HUDEP-2 (cell line): ENCODE measurements around the gene SMIM33.
A peak's percentile ranks its signal among the peaks of the same experiment; 100 is the strongest.
"Not testable (repeated sequence)": the region's sequence is repeated elsewhere in the genome, so short reads cannot be mapped to it uniquely, and the experiment has no call there.

ENCODE experiments used
- DNase-seq, 76 experiments: peaks; one replicate each; lab custom pipeline; 2025; ENCODE audit not compliant: unreplicated experiment in 76 of 76; lab: John Stamatoyannopoulos, UW

Gene SMIM33

DNA sequence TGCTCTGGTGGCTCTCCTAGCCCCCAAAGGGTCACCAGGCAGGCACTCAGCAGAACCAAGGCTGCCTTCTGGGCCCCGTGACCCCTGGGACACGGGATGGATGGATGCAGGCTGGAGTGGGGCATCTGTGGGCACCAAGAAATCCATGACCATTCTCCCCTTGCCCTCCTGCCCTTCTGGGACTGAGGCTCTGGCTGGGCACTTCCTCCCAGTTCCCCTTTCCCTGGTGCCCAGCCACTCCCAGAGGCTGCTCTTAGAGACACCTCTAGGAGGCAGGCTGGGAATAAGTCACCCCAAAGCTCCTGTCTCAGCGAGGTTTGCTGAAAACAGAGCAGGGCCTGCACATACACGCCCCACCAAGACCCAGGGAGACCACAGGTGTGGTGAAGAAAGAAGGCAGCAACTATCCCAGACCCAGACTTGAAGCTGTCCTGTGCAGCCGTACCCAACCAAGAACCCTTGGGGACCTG, 10.8 kb downstream of the SMIM33 start:
- peak in 16 of 76 experiments; percentile 11 to 45 (median 30) for DNase-seq

DNA sequence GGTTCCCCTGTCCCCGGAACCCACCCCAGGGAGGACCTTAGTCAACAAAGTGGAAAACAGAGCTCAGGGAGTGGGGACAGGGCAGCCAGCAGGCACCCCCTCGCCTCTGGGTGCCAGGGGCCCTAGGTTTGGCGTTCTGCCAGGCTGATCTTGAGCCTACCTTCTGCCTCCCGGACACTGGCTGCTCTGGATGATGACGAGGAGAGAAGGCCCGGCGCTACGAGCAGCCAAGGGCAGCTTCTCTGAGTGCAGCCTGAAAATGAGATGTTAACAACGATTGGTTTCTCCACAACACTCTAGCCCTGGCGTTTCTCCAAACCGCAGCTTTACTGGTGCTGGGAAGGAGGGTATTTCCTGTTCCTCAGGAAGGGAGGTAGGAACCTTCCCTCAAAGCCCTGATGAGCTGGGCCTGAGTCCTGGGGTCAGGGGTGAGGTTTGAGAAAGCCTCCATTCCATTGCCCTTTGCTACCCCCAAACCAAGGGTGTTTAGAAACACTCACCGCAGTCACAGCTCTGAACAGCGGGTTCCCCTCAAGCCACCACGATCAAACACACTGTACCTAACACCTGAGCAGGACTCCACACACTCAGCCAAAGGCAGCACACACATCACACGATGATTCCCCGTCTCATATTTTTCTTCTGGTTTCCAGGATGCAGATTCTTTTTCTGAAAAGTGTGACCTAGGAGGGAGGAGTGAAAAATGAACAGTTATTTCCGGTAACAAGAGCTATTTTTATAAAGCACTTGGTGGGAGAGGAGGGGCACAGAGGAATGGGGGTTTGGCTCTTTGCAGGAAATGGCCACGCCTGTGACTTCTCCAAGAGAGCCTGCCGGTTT, 11.5 kb downstream of the SMIM33 start, which contains the start of gene STING1:
TSS of gene STING1 (minus strand) at position 709 of the 840 bp plus-strand sequence. CDS start 1,054 bp downstream, outside the sequence.
- peak in 74 of 76 experiments; percentile 13 to 92 (median 79) for DNase-seq

DNA sequence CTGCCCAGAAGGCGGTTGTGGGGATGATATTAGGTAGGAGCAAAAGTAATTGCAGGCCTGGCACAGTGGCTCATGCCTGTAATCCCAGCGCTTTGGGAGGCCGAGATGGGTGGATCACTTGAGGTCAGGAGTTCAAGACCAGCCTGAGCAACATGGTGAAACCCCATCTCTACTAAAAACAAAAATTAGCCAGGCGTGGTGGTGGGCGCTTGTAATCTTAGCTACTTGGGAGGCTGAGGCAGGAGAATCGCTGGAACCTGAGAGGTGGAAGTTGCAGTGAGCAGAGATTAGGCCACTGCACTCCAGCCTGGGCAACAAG, 12.0 kb downstream of the SMIM33 start:
- peak in 1 of 76 experiments; percentile 3 for DNase-seq

DNA sequence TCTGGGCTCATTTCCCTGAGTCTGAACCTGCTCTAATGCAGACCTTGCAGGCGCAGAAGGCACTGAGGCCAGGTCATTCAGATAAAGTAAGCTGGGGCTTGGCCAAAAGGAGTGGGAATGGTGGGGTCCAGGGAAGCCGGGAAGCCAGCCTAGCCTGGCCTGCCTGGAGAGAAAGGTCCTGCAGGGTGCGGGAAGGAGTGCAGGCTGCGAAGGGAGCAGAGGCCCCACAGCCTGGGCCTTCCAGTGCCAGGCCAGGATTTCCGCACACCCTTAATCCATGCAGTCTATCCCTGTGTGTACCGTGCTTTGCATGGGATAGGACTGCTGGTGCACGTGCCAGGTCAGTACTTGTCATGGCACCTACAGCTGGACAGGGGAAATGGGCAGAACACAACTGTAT, 15.4 kb downstream of the SMIM33 start:
- DNase-seq, result no peak

DNA sequence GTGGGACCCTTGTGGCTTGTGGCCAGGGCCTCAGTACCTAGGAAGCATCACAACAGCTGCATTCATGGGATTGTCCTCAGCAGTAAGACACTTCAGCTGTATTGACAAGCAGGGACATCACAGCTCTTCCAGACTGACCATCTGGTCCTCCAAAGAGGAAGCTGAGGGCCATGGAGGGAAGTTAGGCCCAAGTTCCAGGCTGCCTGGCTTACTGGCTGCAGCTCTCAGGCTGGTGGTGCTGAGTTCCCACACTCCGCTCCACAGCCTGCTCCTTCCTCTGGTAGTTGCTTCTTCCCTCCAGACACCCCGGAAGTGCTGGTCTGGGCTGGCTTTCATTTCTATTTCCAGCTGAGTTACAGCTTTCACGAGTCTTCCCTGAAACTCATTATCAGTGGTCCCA, 17.5 kb downstream of the SMIM33 start:
- DNase-seq, result no peak

DNA sequence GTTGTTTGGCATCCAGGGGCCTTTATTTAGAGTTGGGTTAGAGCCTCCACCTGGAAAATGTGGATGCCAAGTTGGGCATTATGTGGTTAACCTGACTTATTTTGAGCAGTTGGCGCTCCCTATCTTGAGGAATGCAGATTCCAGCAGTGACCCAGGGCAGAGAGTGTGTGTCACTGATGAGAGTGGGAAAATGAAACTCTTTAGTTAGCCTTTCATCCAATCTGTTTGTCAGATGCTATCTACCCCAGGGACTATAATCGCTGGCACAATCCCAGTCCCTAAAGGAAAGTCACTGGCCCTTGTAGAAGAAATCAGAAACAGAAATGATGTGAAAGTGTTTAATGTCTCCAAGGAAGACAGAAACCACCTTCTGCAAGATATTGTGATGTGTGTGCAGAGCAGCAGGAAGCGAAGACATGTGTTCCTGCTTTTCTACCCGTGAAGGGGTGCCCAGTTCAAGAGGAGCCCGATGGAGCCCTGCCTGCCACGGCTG, 21.9 kb downstream of the SMIM33 start:
- no peak for DNase-seq

DNA sequence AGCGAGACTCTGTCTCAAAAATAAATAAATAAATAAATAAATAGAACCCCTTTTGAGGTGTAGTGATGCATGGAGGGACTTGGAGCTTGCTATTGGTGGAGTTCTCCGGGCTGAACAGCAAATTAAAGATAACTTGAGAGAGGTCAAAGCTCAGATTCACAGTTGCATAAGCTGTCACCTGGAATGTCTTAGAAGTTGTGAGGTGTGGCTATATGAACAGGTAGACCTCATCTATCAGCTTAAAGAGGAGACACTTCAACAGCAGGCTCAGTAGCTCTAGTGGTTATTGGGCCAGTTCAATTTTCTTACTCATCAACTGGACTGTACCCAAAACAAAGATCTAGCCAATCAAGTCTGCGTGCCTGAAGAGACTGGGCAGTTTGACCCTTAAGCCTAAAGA, 23.5 kb downstream of the SMIM33 start:
- DNase-seq, result no peak

DNA sequence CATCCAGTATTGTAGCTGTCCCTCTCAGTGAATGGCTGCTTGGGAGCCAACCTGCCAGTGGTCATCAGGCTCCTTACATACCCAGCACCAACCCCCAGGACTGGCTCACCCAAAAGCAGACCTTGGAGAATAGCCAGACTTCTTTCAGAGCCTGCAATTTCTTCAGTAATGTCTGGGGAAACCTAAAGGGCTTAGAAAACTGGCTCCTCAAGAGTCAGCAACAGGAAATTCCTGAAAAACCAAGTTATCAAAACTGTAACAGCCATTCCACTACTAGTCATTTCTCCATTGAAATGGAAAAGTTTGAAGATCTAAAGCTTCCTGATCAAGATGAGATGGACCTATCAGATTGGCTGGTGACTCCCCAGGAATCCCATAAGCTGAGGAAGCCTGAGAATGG, 24.0 kb downstream of the SMIM33 start:
- DNase-seq, result no peak

DNA sequence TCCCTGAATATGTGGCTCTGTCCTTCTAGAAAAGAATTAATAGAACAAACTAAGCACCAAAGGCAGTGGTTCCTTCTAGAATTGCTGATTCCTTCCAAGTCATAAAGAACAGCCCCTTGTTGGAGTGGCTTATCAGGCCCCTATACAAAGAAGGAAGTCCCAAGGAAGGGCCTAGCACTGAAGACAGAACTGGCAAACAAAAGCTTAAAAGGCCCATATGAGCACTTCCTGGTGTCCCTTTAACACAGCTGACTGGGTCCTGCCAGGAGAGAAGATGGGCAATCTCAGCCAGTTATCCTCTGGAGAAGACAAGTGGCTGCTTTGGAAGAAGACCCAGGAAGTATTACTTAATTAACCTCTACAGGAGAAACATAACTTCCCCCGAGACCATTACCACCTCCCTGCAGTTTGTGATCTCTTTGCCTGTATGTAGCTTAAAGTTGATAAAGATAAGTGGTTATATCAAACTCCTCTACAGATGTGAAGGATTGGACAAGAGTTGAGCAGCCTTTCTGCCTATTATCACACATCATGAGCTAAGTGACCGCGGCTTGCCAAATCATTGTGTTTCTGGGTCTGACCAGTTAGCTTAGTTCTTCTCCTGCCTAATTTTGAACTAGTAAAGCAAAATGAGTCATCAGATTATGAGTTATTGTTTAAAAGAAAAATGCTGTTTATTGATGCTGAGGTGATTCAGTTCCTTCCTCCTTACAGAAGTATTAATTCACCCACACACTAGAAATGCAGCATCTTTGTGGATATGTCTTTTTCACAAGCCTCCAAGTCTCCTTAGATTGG, 25.0 kb downstream of the SMIM33 start:
- no peak for DNase-seq

DNA sequence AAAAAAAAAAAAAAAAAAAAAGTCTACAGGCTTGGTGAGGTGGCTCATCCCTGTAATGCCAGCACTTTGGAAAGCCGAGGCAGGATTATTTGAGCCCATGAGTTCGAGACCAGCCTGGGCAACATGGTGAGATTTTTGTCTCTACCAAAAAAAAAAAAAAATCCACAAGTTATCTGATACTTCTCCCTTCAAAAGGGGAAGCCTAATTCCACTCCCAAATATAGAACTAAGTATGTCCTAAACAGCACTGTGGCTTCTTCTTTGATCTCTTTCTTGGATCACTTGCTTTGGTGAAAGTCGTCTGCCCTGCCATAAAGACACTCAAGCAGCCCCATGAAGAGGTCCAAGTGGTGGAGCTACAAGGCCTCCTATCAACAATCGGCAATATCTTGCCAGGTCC, 30.6 kb downstream of the SMIM33 start:
- no peak for DNase-seq

DNA sequence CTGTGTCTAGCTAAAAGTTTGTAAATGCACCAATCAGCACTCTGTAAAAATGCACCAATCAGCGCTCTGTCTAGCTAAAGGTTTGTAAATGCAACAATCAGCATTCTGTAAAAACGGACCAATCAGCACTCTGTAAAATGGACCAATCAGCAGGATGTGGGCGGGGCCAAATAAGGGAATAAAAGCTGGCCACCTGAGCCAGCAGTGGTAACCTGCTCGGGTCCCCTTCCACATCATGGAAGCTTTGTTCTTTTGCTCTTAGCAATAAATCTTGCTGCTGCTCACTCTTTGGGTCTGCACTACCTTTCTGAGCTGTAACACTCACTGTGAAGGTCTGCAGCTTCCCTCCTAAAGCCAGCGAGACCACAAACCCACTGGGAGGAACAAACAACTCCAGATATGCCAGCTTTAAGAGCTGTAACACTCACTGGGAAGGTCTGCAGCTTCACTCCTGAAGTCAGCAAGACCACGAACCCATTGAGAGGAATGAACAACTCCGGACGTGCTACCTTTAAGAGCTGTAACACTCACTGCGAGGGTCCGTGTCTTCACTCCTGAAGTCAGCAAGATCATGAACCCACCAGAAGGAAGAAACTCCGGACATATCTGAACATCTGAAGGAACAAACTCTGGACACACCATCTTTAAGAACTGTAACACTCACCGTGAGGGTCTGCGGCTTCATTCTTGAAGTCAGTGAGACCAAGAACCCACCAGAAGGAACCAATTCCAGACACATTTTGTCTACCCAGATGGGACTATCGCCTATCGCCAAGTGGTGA, 32.4 kb downstream of the SMIM33 start:
- not testable (repeated sequence) for DNase-seq

DNA sequence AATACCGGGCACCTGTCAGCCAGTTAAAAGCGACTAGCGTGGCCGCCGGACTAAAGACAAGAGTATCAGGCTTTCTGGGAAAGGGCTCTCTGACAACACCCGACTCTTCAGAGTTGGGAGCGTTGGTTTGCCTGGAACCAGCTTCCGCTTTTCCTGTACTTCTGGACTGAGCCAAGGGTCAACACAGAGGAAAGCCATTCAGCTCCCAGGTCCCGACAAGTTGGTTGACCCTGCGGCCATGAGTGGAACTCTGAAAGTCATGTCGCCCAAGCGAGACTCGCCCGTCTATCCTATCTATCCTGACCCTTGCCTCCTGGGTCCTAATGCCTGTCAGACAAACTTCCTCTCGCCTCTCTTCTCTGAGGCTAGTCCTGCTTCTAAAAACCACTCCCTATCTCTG, 33.1 kb downstream of the SMIM33 start:
- DNase-seq, result not testable (repeated sequence)

DNA sequence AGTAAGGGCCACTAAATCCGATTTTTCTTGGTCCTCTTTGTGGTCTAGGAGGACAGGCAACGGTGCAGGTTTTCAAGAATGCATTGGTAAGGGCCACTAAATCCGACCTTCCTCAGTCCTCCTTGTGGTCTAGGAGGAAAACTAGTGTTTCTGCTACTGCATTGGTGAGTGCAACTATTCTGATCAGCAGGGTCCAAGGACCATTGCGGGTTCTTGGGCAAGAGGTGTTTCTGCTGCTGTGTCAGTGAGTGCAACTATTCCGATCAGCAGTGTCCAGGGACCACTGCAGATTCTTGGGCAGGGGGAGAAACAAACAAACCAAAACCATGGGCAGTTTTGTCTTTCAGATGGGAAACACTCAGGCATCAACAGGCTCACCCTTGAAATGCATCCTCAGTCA, 33.9 kb downstream of the SMIM33 start:
- not testable (repeated sequence) for DNase-seq

DNA sequence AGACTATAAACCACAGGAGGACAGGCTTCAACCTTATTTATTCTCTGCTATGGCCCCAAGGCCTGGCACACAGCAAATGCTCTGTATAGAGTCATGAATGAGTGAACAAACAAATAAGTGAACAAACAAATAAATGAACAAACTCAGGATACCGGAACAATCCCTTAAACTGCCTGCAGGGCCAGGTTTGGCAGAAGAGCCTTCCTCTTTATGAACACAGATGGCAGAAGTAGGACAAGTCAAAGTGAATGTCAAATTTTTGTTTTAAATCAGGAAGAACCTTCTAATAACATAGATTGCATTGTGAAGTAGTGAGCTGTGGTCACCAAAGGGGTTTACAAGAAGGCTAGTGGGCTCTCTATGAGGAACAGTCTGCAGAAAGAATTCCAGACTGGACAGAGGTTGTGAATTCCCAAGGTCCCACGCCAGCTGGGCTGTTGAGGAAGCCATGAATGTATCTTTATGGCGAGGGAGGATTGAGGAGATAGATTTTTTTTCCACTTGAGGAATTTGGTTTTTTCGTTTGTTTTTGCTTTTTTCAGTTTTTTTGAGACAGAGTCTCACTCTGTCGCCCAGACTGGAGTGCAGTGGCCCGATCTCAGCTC, 42.1 kb downstream of the SMIM33 start:
- DNase-seq, result no peak

DNA sequence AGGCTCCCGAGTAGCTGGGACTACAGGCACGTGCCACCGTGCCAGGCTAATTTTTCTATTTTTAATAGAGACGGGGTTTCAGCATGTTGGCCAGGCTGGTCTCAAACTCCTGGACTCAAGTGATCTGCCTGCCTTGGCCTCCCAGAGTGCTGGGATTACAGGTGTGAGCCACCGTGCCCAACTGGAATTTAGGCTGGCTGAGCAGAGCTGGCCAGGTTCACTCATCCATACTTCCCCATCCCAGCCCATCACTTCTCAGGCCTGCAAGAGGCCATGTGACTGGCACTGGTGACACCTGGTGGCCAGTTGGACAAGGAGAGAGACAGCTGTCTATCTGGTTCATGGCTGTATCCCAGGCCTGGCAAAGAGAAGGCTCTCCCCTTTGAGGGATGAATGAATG, 42.6 kb downstream of the SMIM33 start:
- peak in 71 of 76 experiments; percentile 3 to 83 (median 63) for DNase-seq

DNA sequence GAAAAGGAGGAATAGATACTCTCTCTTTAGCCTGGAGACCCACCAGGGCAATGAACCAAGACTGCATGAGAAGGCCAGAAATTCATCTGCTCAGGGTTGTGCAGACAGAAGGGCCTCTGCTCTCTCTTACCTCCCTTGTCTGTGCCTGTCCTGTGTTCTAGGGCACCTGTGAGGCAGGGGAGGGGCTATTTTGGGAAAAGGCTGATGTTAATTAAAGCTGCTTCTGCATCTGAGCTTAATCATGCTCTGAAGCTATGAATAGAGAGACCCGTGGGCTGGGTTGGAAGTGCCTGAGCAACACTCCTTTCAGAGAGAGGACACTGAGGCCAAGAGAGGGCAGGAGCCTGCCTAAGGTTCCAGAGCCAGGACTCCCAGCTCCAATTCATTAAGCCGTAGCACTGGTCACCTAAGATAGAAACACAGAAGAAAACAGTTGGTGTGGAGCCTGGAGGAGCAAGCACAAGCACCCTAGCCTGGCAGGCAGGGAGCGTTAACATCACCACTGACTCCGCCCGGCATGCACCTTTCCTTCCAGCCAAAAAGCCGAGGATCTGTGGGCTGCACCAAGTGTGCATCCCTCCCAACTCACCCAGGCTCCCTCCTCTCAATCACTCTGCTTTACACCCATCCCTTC, 43.2 kb downstream of the SMIM33 start:
- no peak for DNase-seq

DNA sequence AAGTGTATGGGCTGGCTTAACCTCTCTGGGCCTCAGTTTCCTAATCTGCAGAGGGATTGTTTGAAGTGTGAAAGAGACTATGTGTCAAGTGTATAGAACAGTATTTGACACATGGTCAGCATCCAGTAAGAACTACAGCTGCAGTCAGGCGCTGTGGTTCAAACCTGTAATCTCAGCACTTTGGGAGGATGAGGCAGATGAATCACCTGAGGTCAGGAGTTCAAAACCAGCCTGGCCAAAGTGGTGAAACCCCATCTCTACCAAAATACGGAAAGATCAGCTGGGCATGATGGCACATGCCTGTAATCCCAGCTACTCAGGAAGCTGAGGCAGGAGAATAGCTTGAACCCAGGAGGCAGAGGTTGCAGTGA, 43.7 kb downstream of the SMIM33 start:
- no peak for DNase-seq

DNA sequence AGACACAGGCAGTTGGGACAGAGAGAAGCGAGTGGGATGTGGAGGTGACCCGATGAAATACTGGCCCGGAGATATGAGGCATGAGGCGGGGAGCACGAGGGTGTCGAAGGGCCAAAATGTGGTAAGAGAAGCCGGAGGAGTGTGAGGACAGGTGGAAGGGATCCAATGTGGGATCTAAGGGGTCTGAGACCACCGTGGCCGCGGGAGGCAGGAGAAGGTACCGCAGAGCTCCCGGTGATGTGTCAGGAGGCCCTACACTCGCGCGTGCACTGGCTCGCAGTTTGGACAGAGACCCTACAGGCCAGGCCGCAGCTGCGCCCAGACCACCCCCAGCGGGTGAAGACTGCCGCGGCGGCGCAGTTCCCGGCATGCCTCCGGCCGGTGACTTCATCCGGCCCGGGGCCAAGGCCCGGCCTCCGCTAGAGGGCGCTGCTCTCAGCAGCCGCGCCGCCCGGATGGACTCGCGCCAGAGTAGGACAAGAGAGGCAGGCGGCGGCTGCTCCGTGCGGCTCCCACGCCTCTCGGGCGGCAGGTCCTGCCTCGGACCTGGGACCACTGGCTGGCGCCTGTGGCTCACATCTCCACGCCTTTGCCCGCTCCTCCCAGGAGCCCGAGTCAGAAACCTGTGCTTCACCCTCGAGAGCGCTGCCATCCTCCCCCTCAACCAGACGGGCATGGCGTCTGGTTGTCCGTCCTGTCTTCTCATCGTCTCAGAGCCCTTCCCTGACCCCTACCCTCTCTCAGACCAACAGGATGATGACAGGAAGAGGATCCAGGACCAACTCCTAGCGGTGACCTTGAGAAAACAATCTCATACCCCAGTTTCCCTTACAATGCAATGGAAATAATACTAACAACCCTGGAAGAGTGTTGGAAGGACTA, 47.1 kb downstream of the SMIM33 start:
- DNase-seq, result peak in 74 of 76 experiments; percentile 18 to 93 (median 82)
